Fibroblast of lung (primary cell): ENCODE measurements around the gene SGPL1. TPM values are rescaled to one million over a fixed set of nuclear protein-coding genes. Genes with fewer than 3 reads are reported as not detected.
A peak's percentile ranks its signal among the peaks of the same experiment; 100 is the strongest.

Experiments
- DNase-seq, 2 donors: peaks; one replicate each; pipeline versions ENCODE4 v3.0.0 to v3.0.0-alpha.2; 2010; ENCODE audit warnings: low read depth in 2 of 2
- H2AFZ ChIP-seq: 2 replicates; pipeline ENCODE4 v1.5.1; 2012; ENCODE audit warnings: low read length, control low read depth, inconsistent platforms
- H3K27ac ChIP-seq: 2 replicates; pipeline ENCODE4 v1.5.1; 2011; ENCODE audit warnings: low read length, control low read depth; ENCODE audit not compliant: insufficient read depth
- H3K27me3 ChIP-seq: 2 replicates; pipeline ENCODE4 v1.5.1; 2011; ENCODE audit warnings: mild to moderate bottlenecking, low read length; ENCODE audit not compliant: control insufficient read depth, insufficient read depth
- H3K36me3 ChIP-seq: 2 replicates; pipeline ENCODE4 v1.5.1; 2011; ENCODE audit warnings: low read length; ENCODE audit not compliant: control insufficient read depth, insufficient read depth
- H3K4me1 ChIP-seq: 2 replicates; pipeline ENCODE4 v1.5.1; 2011; ENCODE audit warnings: low read length; ENCODE audit not compliant: control insufficient read depth, insufficient read depth; ENCODE audit errors: extremely low read depth
- H3K4me2 ChIP-seq: 2 replicates; pipeline ENCODE4 v1.5.1; 2011; ENCODE audit warnings: low read length, control low read depth; ENCODE audit not compliant: insufficient read depth; ENCODE audit errors: extremely low read depth
- H3K4me3 ChIP-seq, 4 experiments: fragments of 200-600 bp in 1 of 4; sonication (generic) in 1 of 4; replicated peaks in 1 of 4; 2 replicates each; pipeline ENCODE4 v1.5.1; 2011 to 2016; ENCODE audit warnings: low read length in 4 of 4, low read depth in 3 of 4, mild to moderate bottlenecking in 3 of 4, control low read depth in 2 of 4, inconsistent platforms in 1 of 4, mixed read lengths in 1 of 4; ENCODE audit not compliant: insufficient read depth in 1 of 4; ENCODE audit errors: control extremely low read depth in 1 of 4
- H3K79me2 ChIP-seq: 2 replicates; pipeline ENCODE4 v1.5.1; 2012; ENCODE audit warnings: mild to moderate bottlenecking, low read length, inconsistent platforms; ENCODE audit not compliant: control insufficient read depth, insufficient read depth
- H3K9ac ChIP-seq: 2 replicates; pipeline ENCODE4 v1.5.1; 2011; ENCODE audit warnings: mild to moderate bottlenecking, low read length, control low read depth; ENCODE audit not compliant: insufficient read depth
- H3K9me3 ChIP-seq: 2 replicates; pipeline ENCODE4 v1.5.1; 2012; ENCODE audit warnings: low read depth, low read length; ENCODE audit not compliant: control insufficient read depth, insufficient read depth
- H4K20me1 ChIP-seq: 2 replicates; pipeline ENCODE4 v1.5.1; 2011; ENCODE audit warnings: low read length; ENCODE audit not compliant: control insufficient read depth, insufficient read depth; ENCODE audit errors: extremely low read depth
- CTCF ChIP-seq, 2 donors: IDR thresholded peaks in 1 of 2; conservative IDR thresholded peaks in 1 of 2; 1 replicate in 1 of 2; 2 replicates in 1 of 2; pipeline ENCODE4 v1.5.1; 2011 to 2012; ENCODE audit warnings: low read length in 2 of 2, control low read depth in 1 of 2, inconsistent platforms in 1 of 2, low read depth in 1 of 2, mild to moderate bottlenecking in 1 of 2
- EZH2 ChIP-seq: IDR thresholded peaks from 2 replicates; pipeline ENCODE4 v1.5.1; 2012; ENCODE audit warnings: low read length, control low read depth, mild to moderate bottlenecking; ENCODE audit errors: missing control alignments
- polyA plus RNA-seq, 2 donors: library from polyadenylated mRNA; depleted of rRNA in 1 of 2; stranded (reverse) in 1 of 2; unstranded in 1 of 2; fragments of >200 nt; gene quantifications; 2 replicates each; pipeline ENCODE4 v1.2.1, GENCODE V29; 2011 to 2012; ENCODE audit warnings: missing spikeins in 1 of 2
- total RNA-seq: library from RNA; depleted of rRNA; stranded (reverse); fragments of >200 nt; gene quantifications from 2 replicates; pipeline ENCODE4 v1.2.1, GENCODE V29; 2014

The SGPL1 gene
- total and polyA plus RNA-seq, 2 donors (not counting 1 experiment from before 2014, with no cell fraction given), result 21.2 to 40.3 TPM

GRCh38 chr10:70863470-70864160 lies 47.9 kb downstream of the SGPL1 start:
- Histone ChIP-seq H3K4me2 (no peak overlapping the region), H3K9me3 (no peaks in the 10 kb centered on the region), H3K27ac (no peak overlapping the region), H3K36me3 (peaks cover 1% of the 10 kb centered on the region), H3K4me3 (no peak overlapping the region), H3K79me2 (no peaks in the 10 kb centered on the region), H3K4me1 (no peaks in the 10 kb centered on the region), H4K20me1 (no peaks in the 10 kb centered on the region), H2AFZ (no peak overlapping the region), H3K27me3 (no peaks in the 10 kb centered on the region), H3K9ac (no peak overlapping the region)
- TF ChIP-seq EZH2 (no peak), CTCF (conservative IDR thresholded peaks at IDR 0.05 in 1 of 2, IDR thresholded peaks at IDR 0.05 in 1 of 2; ENCODE audit: low read depth in 1 of 2, low read length in 2 of 2) (no peak)
- no peak for DNase-seq

- Histone ChIP-seq H3K27me3 (no peaks in the 10 kb centered on the region), H3K27ac (no peak overlapping the region), H3K9ac (no peak overlapping the region), H2AFZ (no peak overlapping the region), H4K20me1 (no peaks in the 10 kb centered on the region), H3K4me1 (no peaks in the 10 kb centered on the region), H3K9me3 (no peaks in the 10 kb centered on the region), H3K36me3 (peaks cover 1% of the 10 kb centered on the region), H3K4me2 (no peak overlapping the region), H3K79me2 (no peaks in the 10 kb centered on the region), H3K4me3 (no peak overlapping the region)
- no peak for DNase-seq
- no peak for TF ChIP-seq EZH2
- no peak for TF ChIP-seq CTCF (conservative IDR thresholded peaks at IDR 0.05 in 1 of 2, IDR thresholded peaks at IDR 0.05 in 1 of 2; ENCODE audit: low read depth in 1 of 2, low read length in 2 of 2)
These were observed 49.2 kb downstream of the SGPL1 start for GRCh38 chr10:70864935-70865334.

DNA sequence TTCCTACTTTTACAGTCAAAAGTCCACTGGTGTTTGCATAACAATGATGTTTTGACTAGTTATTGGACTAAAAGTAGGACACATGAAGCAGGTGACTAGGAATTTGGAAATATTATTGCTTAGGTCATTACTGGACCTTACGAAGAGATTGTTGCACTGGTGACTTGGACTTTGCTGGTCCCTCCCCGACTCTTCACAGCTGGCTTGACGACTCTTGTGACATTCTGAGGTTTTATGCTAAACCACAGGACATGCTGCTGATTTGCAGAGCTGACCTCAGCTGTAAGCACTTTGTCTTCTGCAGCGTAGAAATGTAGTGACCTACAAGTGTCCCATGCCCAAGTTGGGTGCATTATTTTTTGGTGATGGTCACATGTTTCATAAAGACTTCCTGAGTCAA lies 50.7 kb downstream of the SGPL1 start:
- Histone ChIP-seq H3K79me2 (no peaks in the 10 kb centered on the region), H4K20me1 (no peaks in the 10 kb centered on the region), H3K27me3 (no peaks in the 10 kb centered on the region), H3K4me1 (no peaks in the 10 kb centered on the region), H3K36me3 (no peaks in the 10 kb centered on the region), H3K9ac (no peak overlapping the region), H3K4me2 (no peak overlapping the region), H3K9me3 (no peaks in the 10 kb centered on the region), H3K27ac (no peak overlapping the region), H2AFZ (no peak overlapping the region), H3K4me3 (no peak overlapping the region)
- peak; percentile 16 to 51 for DNase-seq
- TF ChIP-seq EZH2 (no peak), CTCF (conservative IDR thresholded peaks at IDR 0.05 in 1 of 2, IDR thresholded peaks at IDR 0.05 in 1 of 2; ENCODE audit: low read depth in 1 of 2, low read length in 2 of 2) (no peak)
